Epithelial cell of proximal tubule (primary cell): ENCODE data around the gene ANO10. TPM values are rescaled to one million over a fixed set of nuclear protein-coding genes. Genes with fewer than 3 reads are reported as not detected.

Experiments used
- DNase-seq: peaks from one replicate; pipeline ENCODE4 v3.0.0-alpha.2; 2011; ENCODE audit warnings: low read depth
- H3K4me3 ChIP-seq: 2 replicates; pipeline ENCODE4 v1.5.1; 2011; ENCODE audit warnings: low read depth, mild to moderate bottlenecking, low read length
- CTCF ChIP-seq: conservative IDR thresholded peaks from 2 replicates; pipeline ENCODE4 v1.5.1; 2012; ENCODE audit warnings: low read depth, mild to moderate bottlenecking, low read length
- total RNA-seq: library from RNA; depleted of rRNA; stranded (reverse); fragments of >200 nt; gene quantifications from 2 replicates; pipeline ENCODE4 v1.2.3, GENCODE V29; 2015

ANO10 gene
- total RNA-seq, 1 donor from 2014 or later: 30.7 TPM

GRCh38 chr3:43445820-43446219, 176.0 kb downstream of the ANO10 start:
- no peak for DNase-seq
- no peak for TF ChIP-seq CTCF
- no peak overlapping the region for H3K4me3 ChIP-seq

- DNase-seq: no peak
- H3K4me3 ChIP-seq: no peak overlapping the region
- no peak for TF ChIP-seq CTCF
Measured at GRCh38 chr3:43442872-43443395, 178.9 kb downstream of the ANO10 start.

GRCh38 chr3:43436507-43437140, 185.2 kb downstream of the ANO10 start:
- H3K4me3 ChIP-seq: no peak overlapping the region
- TF ChIP-seq CTCF: no peak
- no peak for DNase-seq

GRCh38 chr3:43435706-43436105, 186.1 kb downstream of the ANO10 start:
- no peak for DNase-seq
- H3K4me3 ChIP-seq: no peak overlapping the region
- no peak for TF ChIP-seq CTCF

GRCh38 chr3:43434431-43434830, 187.4 kb downstream of the ANO10 start:
- no peak for TF ChIP-seq CTCF
- H3K4me3 ChIP-seq: no peak overlapping the region
- no peak for DNase-seq

GRCh38 chr3:43432462-43432861, 189.3 kb downstream of the ANO10 start:
- DNase-seq: no peak
- no peak for TF ChIP-seq CTCF
- H3K4me3 ChIP-seq: no peak overlapping the region

- no peak overlapping the region for H3K4me3 ChIP-seq
- DNase-seq: no peak
- TF ChIP-seq CTCF: no peak
Measured at GRCh38 chr3:43426388-43426787, 195.4 kb downstream of the ANO10 start.
